HCT116 (cell line): ENCODE measurements around the gene TYROBP. TPM values are rescaled to one million over a fixed set of nuclear protein-coding genes. Genes with fewer than 3 reads are reported as not detected.

ENCODE experiments used
- ATAC-seq: fragments of 200-7000 bp; cut with Tn5 transposase; 2 replicates; pipeline ENCODE4 v1.9.1; 2020; ENCODE audit warnings: mild to moderate bottlenecking, moderate library complexity
- BruUV-seq: library from RNA; stranded (reverse); fragments of 400-500 nt; replicated peaks from 2 replicates; lab custom pipeline; 2021; lab: Mats Ljungman, UMichigan
- CTCF ChIA-PET: fragments of 300-600 bp; sonication (Branson Sonifier 250); formaldehyde crosslinking; loops from one replicate; lab custom pipeline; 2021; ENCODE audit warnings: antibody characterized with exemption; lab: Charles Lee
- POLR2A ChIA-PET: fragments of 300-600, 350-600 bp; sonication (Branson Sonifier 250); formaldehyde crosslinking; loops from one replicate; lab custom pipeline; 2021; ENCODE audit warnings: antibody characterized with exemption; lab: Charles Lee
- RAD21 ChIA-PET, 2 experiments: fragments of 300-600 bp; sonication (Branson Sonifier 250); formaldehyde crosslinking; loops; one replicate each; lab custom pipeline; 2023; ENCODE audit warnings: low total read pairs in 2 of 2; ENCODE audit not compliant: uncharacterized antibody in 2 of 2, unreplicated experiment in 2 of 2, low non-redundant PET in 1 of 2; lab: Charles Lee
- DNase-seq: peaks from one replicate; pipeline ENCODE4 v3.0.0-alpha.2; 2010; ENCODE audit warnings: low read depth, low spot score
- H2AFZ ChIP-seq: fragments of 200-600 bp; shearing (Covaris generic), sonication (generic); 2 replicates; pipeline ENCODE4 v1.6.1; 2017; ENCODE audit warnings: low read depth, mixed run types, mixed read lengths, antibody characterized with exemption, low read length; ENCODE audit not compliant: poor library complexity, severe bottlenecking
- H3K27ac ChIP-seq: 2 replicates; pipeline ENCODE4 v1.5.1; 2012; ENCODE audit warnings: low read depth, low read length
- H3K27me3 ChIP-seq: fragments of 200-600 bp; sonication (generic); 2 replicates; pipeline ENCODE4 v1.6.1; 2016; ENCODE audit warnings: mixed run types, low read length, mixed read lengths; ENCODE audit not compliant: insufficient read depth
- H3K36me3 ChIP-seq, 2 experiments: fragments of 200-500 bp in 1 of 2; fragments of 200-600 bp in 1 of 2; sonication (Bioruptor generic) in 1 of 2; sonication (generic) in 1 of 2; 2 replicates each; pipeline versions ENCODE4 v1.5.1 to v1.6.1; 2014 to 2016; ENCODE audit warnings: low read length in 2 of 2, inconsistent platforms in 1 of 2, mixed read lengths in 1 of 2, mixed run types in 1 of 2; ENCODE audit not compliant: insufficient read depth in 2 of 2, control insufficient read depth in 1 of 2
- H3K4me1 ChIP-seq, 2 experiments: fragments of 200-600 bp in 1 of 2; sonication (generic) in 1 of 2; 2 replicates each; pipeline versions ENCODE4 v1.5.1 to v1.6.1; 2012 to 2017; ENCODE audit warnings: low read length in 2 of 2, inconsistent platforms in 1 of 2, mild to moderate bottlenecking in 1 of 2, mixed read lengths in 1 of 2, mixed run types in 1 of 2, moderate library complexity in 1 of 2; ENCODE audit not compliant: insufficient read depth in 2 of 2, control insufficient read depth in 1 of 2
- H3K4me2 ChIP-seq: fragments of 200-600 bp; sonication (generic); 2 replicates; pipeline ENCODE4 v1.6.1; 2017; ENCODE audit warnings: mixed run types, low read length, mixed read lengths
- H3K4me3 ChIP-seq, 2 experiments: fragments of 200-600 bp in 1 of 2; sonication (generic) in 1 of 2; replicated peaks in 1 of 2; 2 replicates each; pipeline ENCODE4 v1.5.1; 2011 to 2016; ENCODE audit warnings: low read length in 2 of 2, control low read depth in 1 of 2, low read depth in 1 of 2, mild to moderate bottlenecking in 1 of 2, mixed read lengths in 1 of 2, mixed run types in 1 of 2
- H3K79me2 ChIP-seq: fragments of 200-600 bp; sonication (generic); 2 replicates; pipeline ENCODE4 v1.6.1; 2017; ENCODE audit warnings: mild to moderate bottlenecking, mixed run types, low read length, moderate library complexity, mixed read lengths; ENCODE audit not compliant: insufficient read depth
- H3K9ac ChIP-seq: fragments of 200-600 bp; sonication (generic); 2 replicates; pipeline ENCODE4 v1.6.1; 2016; ENCODE audit warnings: low read length, mixed read lengths
- H3K9me2 ChIP-seq: fragments of 200-600 bp; sonication (generic), shearing (Covaris generic); 2 replicates; pipeline ENCODE4 v1.6.1; 2017; ENCODE audit warnings: mixed run types, mild to moderate bottlenecking, moderate library complexity; ENCODE audit not compliant: insufficient read depth
- H3K9me3 ChIP-seq, 2 experiments: fragments of 200-500 bp in 1 of 2; fragments of 200-600 bp in 1 of 2; sonication (Bioruptor generic) in 1 of 2; sonication (generic) in 1 of 2; 2 replicates each; pipeline ENCODE4 v1.6.1; 2014 to 2017; ENCODE audit warnings: low read length in 2 of 2, mixed read lengths in 2 of 2, inconsistent platforms in 1 of 2, low read depth in 1 of 2, mild to moderate bottlenecking in 1 of 2, mixed run types in 1 of 2, moderate library complexity in 1 of 2; ENCODE audit not compliant: control insufficient read depth in 1 of 2, insufficient read depth in 1 of 2
- H4K20me1 ChIP-seq: fragments of 200-600 bp; sonication (generic), shearing (Covaris generic); 2 replicates; pipeline ENCODE4 v1.6.1; 2017; ENCODE audit warnings: mixed run types, mild to moderate bottlenecking, moderate library complexity; ENCODE audit not compliant: insufficient read depth
- EGR1 ChIP-seq: IDR thresholded peaks from 2 replicates; pipeline ENCODE4 v1.6.1; 2012; ENCODE audit warnings: low read depth
- ELF1 ChIP-seq: IDR thresholded peaks from 2 replicates; pipeline ENCODE4 v1.6.1; 2012; ENCODE audit warnings: low read depth, borderline replicate concordance
- MAX ChIP-seq: IDR thresholded peaks from 2 replicates; pipeline ENCODE4 v1.6.1; 2012
- POLR2A ChIP-seq: IDR thresholded peaks from 2 replicates; pipeline ENCODE4 v1.7.0; 2011; ENCODE audit warnings: borderline replicate concordance; ENCODE audit not compliant: insufficient read depth, insufficient read length; ENCODE audit errors: extremely low read depth
- POLR2AphosphoS5 ChIP-seq: IDR thresholded peaks from 2 replicates; pipeline ENCODE4 v1.6.1; 2011; ENCODE audit warnings: mild to moderate bottlenecking, low read depth, low read length, moderate library complexity
- RAD21 ChIP-seq: IDR thresholded peaks from 2 replicates; pipeline ENCODE4 v1.6.1; 2012; ENCODE audit warnings: low read depth, mild to moderate bottlenecking
- REST ChIP-seq: IDR thresholded peaks from 2 replicates; pipeline ENCODE4 v1.6.1; 2012; ENCODE audit warnings: low read depth
- SP1 ChIP-seq: IDR thresholded peaks from 2 replicates; pipeline ENCODE4 v1.6.1; 2012; ENCODE audit warnings: low read depth
- intact Hi-C: fragments of 100-400 bp; cut with micrococcal nuclease; formaldehyde crosslinking; loops from 2 replicates; pipeline ENCODE4 v1.10.0; 2022
- total RNA-seq: library from RNA; stranded (reverse); gene quantifications from one replicate; pipeline ENCODE4 v1.2.1, GENCODE V29; 2021; ENCODE audit not compliant: unreplicated experiment

TYROBP gene
- total RNA-seq, 1 experiment from 2014 or later, result 0.49 TPM

- Histone ChIP-seq H3K9me2 (no peaks in the 10 kb centered on the region), H3K79me2 (peaks cover 16% of the 10 kb centered on the region), H2AFZ (no peak overlapping the region), H3K9ac (peak overlapping the region; percentile 59), H3K9me3 (no peaks in the 10 kb centered on the region), H3K27me3 (no peaks in the 10 kb centered on the region), H3K36me3 (no peaks in the 10 kb centered on the region), H3K4me1 (peaks cover 18 to 53% of the 10 kb centered on the region in 2 experiments), H3K4me3 (peak overlapping the region; percentile 41 to 53), H3K4me2 (peak overlapping the region; percentile 89), H4K20me1 (no peaks in the 10 kb centered on the region), H3K27ac (peak overlapping the region; percentile 60; the same call in 1 of the 2 replicates)
- ChIA-PET POLR2A (no interaction called here), CTCF (interaction anchor here (1.6 kb wide), 1 partner anchor 27 kb away, joined by 4 read pairs; no protein-coding TSS in a partner anchor), RAD21 (no interaction called here)
- BruUV-seq, result no TSS peak
- TF ChIP-seq POLR2AphosphoS5, result peak; percentile 72
- TF ChIP-seq SP1, result peak; percentile 59
- TF ChIP-seq EGR1, result peak; percentile 98
- peak; percentile 60 for TF ChIP-seq POLR2A
- TF ChIP-seq MAX, result peak; percentile 92
- TF ChIP-seq RAD21, result no peak
- TF ChIP-seq REST, result no peak
- no peak for TF ChIP-seq ELF1
- intact Hi-C loops, result no loop called here
- DNase-seq, result no peak
- peak; percentile 60 for ATAC-seq
Observed at GRCh38 chr19:35903550-35904179, 4.4 kb downstream of the TYROBP start.
